ENCODE measurements around the gene IPO4.

Gene IPO4

DNA sequence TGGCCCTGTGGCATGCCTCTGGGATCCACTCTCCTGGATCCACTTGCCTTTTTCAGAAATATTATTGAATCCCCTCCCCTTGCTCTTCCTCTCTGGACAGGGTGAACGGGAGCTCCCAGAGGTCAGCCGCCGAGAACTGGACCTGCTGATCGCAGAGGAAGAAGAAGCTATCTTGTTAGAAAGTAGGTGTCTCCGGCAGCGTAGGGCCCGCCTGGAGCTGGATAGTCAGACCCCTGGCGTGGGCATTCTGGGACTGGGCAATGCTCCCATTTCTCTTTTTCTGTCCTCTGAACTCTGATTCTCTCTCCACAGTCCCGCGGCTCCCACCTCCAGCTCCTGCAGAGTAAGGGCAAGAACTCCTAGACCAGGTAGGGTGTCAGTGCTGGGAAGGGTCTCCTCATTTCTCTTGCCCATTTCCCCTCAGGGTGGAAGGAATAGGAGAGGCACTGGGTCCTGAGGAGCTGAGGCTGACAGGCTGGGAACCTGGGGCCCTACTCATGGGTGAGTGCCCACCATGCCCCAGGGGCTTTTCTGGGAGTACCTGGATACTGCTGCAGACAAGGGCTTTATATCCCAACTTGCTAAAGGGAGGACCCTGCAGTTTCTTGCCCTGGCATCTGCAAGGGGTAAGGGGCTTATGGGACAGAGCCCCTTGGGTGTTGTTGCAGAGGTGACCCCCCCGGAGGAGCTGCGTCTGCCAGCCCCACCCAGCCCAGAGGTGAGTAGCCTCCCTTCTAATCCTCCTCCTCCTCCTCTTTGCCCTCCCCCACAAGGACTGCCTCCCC is 11.4 kb downstream of the IPO4 start:
- no peak overlapping the region for H3K4me3 ChIP-seq (ENCODE audit: low read depth, low read length)

DNA sequence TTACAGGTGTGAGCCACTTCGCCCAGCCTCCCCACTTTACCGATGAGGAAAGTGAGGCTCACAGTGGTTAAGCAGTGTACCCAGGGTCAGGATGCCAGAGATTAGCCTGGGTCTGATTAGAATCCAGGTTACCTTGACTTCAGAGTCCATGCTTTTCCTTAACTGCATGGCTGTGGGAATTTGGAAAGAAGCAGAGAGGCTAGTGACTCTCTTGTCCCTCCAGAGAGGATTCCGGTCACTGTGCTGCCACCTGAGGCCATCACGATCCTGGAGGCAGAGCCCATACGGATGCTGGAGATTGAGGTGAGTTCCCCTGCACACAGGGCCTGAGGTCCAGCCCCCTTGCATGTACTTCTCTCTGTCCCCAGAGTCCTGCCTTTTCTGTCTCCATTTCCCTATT is 12.0 kb downstream of the IPO4 start:
- H3K4me3 ChIP-seq (ENCODE audit: low read depth, low read length), result no peak overlapping the region

GRCh38 chr14:24172871-24173281 is 15.7 kb downstream of the IPO4 start:
- no peak overlapping the region for H3K4me3 ChIP-seq (ENCODE audit: low read depth, low read length)

- peak overlapping the region; percentile 49 for H3K4me3 ChIP-seq (ENCODE audit: low read depth, low read length)
Measured at GRCh38 chr14:24172261-24172860, 16.3 kb downstream of the IPO4 start.

DNA sequence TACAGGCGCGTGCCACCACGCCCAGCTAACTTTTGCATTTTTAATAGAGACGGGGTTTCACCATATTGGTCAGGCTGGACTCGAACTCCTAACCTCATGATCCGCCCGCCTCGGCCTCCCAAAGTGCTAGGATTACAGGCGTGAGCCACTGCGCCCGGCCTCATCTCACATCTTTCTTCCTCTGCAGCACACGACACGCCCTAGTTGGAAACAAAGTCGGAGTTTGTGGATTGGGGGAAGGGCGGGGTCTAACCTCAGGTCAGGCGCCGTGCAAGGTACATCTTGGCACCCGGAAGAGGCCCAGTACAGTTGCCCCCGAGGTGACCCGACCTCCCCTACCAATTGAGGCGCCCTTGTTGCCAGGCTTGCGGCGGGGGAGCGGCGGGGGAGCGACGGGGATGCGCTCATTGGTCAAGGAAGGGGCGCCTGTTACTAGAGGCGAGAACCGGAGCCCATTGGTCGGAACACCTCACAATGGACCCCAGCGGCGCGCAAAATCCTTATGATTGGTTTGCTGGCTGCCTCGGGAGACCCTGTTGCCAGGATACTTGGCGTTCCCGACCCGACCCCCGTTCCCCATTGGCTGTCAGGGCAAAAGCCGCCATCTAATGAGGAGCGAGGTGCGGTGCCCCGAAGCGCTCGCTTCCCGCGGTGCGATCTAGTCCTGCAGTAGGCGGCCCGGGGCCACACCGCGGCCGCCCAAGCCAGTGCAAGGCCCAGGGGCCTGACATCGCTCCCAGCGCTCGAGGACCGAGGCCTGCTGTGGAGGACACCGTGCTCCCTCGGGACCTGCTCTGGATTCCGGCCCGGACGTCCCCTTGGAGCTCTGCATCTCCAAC is 17.0 kb downstream of the IPO4 start, which contains the start of gene REC8:
TSS of gene REC8 (plus strand) at position 659 of the 839 bp plus-strand sequence. CDS start 473 bp downstream, outside the sequence.
- peak within 1 kb of the TSS; percentile 49 for H3K4me3 ChIP-seq (ENCODE audit: low read depth, low read length)

DNA sequence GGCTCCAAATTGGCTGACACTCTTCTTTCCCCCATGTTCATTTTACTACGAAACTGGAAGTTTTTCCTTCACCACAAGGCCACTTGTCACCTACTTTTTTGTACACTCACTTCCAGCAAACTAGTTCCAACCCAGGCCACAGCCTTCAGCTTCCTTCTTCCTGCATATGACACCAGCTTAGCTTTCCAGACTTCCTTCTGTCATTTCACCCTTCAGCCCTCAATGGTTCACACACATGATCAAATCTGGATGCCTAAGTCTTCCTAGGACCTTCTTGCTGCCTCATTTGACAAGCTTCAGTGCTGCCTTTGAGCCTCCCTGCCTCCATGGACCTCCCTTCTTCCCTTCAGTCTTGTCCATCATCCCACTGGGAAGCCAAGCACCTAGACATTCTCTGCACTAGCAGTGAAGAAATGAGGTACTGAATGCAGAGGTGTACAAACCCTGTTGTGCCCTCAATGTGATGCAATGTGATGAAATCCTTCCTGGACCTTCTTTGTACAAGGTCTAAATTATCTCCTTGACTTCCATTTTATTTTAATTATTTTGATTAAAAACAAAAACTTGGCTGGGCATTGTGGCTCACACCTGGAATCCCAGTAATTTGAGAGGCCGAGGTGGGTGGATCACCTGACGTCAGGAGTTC is 21.0 kb downstream of the IPO4 start:
- H3K4me3 ChIP-seq (ENCODE audit: low read depth, low read length), result no peak overlapping the region

- H3K4me3 ChIP-seq (ENCODE audit: low read depth, low read length), result no peak overlapping the region
Measured at GRCh38 chr14:24165785-24166184, 22.8 kb downstream of the IPO4 start.

DNA sequence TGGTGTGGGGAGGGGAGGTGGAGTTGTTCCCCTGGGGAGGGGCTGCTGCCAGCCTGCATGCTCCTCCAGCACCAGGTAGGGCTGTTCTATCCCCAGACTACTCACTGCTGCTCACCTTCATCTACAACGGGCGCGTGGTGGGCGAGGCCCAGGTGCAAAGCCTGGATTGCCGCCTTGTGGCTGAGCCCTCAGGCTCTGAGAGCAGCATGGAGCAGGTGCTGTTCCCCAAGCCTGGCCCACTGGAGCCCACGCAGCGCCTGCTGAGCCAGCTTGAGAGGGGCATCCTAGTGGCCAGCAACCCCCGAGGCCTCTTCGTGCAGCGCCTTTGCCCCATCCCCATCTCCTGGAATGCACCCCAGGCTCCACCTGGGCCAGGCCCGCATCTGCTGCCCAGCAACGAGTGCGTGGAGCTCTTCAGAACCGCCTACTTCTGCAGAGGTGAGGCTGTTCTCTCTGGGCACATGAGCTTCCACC is 24.1 kb downstream of the IPO4 start:
- H3K4me3 ChIP-seq (ENCODE audit: low read depth, low read length), result no peak overlapping the region

DNA sequence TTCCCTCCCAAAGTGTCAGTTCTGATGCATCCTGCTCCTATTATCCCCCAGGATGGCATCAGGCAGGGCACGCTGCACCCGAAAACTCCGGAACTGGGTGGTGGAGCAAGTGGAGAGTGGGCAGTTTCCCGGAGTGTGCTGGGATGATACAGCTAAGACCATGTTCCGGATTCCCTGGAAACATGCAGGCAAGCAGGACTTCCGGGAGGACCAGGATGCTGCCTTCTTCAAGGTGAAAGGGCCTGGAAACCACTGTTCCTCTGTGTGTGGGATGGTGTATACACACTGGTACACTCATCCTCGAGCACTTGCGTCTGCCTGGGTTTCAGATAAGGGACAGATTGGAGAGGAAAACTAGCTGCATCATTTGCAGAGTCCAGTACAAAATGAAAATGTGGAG is 26.5 kb downstream of the IPO4 start:
- no peak overlapping the region for H3K4me3 ChIP-seq (ENCODE audit: low read depth, low read length)

DNA sequence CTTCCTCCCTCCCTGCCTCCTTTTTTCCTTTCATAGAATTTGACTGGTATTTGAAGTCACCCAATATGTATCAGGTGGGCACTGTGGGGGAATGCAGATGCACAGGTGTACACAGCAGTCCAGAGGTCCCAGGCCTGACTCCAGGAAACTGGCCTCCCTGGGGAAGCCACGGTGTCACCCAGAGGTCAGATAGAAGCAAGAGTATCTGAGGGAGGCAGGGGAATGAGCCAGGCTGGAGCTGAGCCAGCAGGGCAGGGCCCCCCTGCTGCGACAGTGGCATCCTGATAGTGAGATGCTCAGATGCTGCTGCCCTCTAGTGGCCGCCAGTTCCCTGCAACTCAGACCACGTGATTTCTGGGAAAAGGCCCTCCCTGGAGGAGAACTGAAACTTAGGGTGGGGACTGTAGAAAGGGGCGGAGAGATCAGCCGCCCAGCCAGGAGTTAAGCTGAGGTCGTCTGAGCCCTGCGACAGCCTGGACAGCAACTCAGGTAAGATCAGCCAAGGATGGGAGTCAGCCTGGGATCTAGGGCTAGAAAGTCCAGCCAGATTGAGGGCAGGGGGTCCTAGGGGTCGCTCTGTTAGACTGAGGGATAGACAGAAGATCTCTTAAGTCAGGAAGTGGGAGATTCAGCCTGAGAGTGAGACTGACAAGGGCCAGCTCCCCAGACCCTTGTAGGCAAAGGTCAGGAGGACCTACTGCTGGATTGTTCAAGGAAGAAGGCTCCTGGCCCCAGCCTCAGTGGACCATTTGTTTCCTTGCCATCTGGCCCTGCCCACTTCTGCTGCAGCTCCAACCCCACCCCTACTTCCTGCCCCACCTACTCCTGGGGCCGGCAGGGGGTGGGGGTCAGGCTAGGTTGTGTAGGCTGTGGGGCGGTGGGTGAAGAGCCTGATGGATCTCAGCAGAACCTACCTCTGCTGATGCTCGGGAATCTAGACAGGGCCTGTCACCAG is 27.5 kb downstream of the IPO4 start, which contains the start of gene IRF9:
TSS of gene IRF9 (plus strand) at position 416 of the 955 bp plus-strand sequence. CDS start 880 bp downstream, outside the sequence.
- peak within 1 kb of the TSS; percentile 34 for H3K4me3 ChIP-seq (ENCODE audit: low read depth, low read length)

GRCh38 chr14:24160499-24160849 is 28.1 kb downstream of the IPO4 start:
- H3K4me3 ChIP-seq (ENCODE audit: low read depth, low read length), result no peak overlapping the region

DNA sequence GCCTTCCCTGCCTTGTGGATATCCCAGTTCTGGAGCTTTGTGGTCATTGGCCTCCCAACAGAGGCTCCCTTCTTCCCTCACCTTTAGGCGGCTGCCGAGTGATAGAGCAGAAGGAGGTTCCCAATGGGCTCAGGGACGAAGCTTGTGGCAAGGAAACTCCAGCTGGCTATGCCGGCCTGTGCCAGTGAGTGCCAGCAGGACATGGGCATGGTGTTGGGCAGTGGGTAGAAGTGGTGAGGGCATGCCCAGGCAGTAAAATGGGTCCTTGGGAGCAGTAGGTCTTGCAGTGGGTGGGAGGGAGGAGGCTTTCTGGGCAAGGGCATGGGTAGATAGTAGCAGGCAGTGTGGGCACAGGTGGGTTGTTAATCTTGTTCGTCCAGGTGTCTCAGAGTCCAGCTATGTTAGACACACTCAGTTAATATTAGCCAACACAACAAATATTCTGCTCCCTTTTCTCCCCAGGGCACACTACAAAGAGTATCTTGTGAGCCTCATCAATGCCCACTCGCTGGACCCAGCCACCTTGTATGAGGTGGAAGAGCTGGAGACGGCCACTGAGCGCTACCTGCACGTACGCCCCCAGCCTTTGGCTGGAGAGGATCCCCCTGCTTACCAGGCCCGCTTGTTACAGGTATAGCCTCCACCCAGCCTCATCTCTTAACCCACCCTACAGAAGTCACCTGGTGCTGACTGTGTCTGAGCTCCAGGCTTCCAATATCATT is 28.7 kb downstream of the IPO4 start:
- no peak overlapping the region for H3K4me3 ChIP-seq (ENCODE audit: low read depth, low read length)

GRCh38 chr14:24157331-24157730 is 31.3 kb downstream of the IPO4 start:
- no peak overlapping the region for H3K4me3 ChIP-seq (ENCODE audit: low read depth, low read length)

GRCh38 chr14:24156840-24157239 is 31.8 kb downstream of the IPO4 start:
- no peak overlapping the region for H3K4me3 ChIP-seq (ENCODE audit: low read depth, low read length)

DNA sequence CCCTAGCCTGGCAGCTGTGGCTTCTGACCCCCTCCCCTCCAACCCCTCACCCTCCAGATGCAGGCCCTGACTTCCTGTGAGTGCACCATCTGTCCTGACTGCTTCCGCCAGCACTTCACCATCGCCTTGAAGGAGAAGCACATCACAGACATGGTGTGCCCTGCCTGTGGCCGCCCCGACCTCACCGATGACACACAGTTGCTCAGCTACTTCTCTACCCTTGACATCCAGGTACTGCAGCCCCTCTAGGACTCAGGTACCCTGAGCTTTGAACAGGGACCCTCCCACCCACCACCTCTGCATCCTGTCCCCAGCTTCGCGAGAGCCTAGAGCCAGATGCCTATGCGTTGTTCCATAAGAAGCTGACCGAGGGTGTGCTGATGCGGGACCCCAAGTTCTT is 33.5 kb downstream of the IPO4 start:
- no peak overlapping the region for H3K4me3 ChIP-seq (ENCODE audit: low read depth, low read length)

GRCh38 chr14:24151404-24152080 is 37.1 kb downstream of the IPO4 start:
- no peak overlapping the region for H3K4me3 ChIP-seq (ENCODE audit: low read depth, low read length)

DNA sequence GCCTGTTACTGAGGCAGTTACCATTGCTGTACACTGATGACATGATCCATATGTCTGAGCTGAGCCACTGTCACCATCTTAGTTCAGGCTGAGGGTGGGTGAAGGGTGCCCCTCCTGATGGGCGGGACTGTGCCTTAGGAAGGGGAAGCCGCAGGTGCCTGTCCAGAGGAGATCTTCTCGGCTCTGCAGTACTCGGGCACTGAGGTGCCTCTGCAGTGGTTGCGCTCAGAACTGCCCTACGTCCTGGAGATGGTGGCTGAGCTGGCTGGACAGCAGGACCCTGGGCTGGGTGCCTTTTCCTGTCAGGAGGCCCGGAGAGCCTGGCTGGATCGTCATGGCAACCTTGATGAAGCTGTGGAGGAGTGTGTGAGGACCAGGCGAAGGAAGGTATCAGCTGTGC is 37.6 kb downstream of the IPO4 start:
- H3K4me3 ChIP-seq (ENCODE audit: low read depth, low read length), result no peak overlapping the region

DNA sequence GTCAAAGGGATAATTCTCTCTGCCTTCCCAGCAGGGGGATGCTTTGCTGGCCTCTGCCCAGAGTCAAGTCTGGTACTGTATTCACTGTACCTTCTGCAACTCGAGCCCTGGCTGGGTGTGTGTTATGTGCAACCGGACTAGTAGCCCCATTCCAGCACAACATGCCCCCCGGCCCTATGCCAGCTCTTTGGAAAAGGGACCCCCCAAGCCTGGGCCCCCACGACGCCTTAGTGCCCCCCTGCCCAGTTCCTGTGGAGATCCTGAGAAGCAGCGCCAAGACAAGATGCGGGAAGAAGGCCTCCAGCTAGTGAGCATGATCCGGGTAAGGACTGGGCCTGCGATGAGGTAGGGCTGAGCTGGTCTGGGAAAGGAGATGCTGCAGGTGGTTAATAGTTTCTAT is 38.0 kb downstream of the IPO4 start:
- H3K4me3 ChIP-seq (ENCODE audit: low read depth, low read length), result no peak overlapping the region

GRCh38 chr14:24150061-24150460 is 38.6 kb downstream of the IPO4 start:
- H3K4me3 ChIP-seq (ENCODE audit: low read depth, low read length), result no peak overlapping the region
